CD4-positive, alpha-beta memory T cell (primary cell): Measurements from ENCODE around the gene RIPOR3. TPM values are rescaled to one million over a fixed set of nuclear protein-coding genes. Genes with fewer than 3 reads are reported as not detected.
"Not testable (repeated sequence)": the region's sequence is repeated elsewhere in the genome, so short reads cannot be mapped to it uniquely, and the experiment has no call there.

Experiments used
- CTCF ChIA-PET: fragments of 350-600 bp; sonication (Branson Sonifier 250); formaldehyde crosslinking; loops from one replicate; lab custom pipeline; 2021; ENCODE audit warnings: inconsistent platforms; ENCODE audit not compliant: partially characterized antibody; lab: Charles Lee
- POLR2A ChIA-PET: fragments of 350-600 bp; sonication (Branson Sonifier 250); formaldehyde crosslinking; loops from one replicate; lab custom pipeline; 2021; ENCODE audit not compliant: partially characterized antibody; lab: Charles Lee
- DNase-seq, 5 donors: peaks; one replicate each; pipeline versions ENCODE4 v3.0.0 to v3.0.0-alpha.2; 2020 to 2022; ENCODE audit warnings: mixed read lengths in 1 of 5
- H3K27ac ChIP-seq: one replicate; pipeline ENCODE4 v1.7.0; 2013; ENCODE audit warnings: low read depth, low read length
- H3K27me3 ChIP-seq: 2 replicates; pipeline ENCODE4 v1.7.0; 2013; ENCODE audit warnings: mild to moderate bottlenecking, low read length, moderate library complexity; ENCODE audit not compliant: insufficient read depth
- H3K36me3 ChIP-seq: 2 replicates; pipeline ENCODE4 v1.7.0; 2013; ENCODE audit warnings: mild to moderate bottlenecking, low read length, moderate library complexity; ENCODE audit not compliant: insufficient read depth
- H3K4me1 ChIP-seq: 2 replicates; pipeline ENCODE4 v1.7.0; 2013; ENCODE audit warnings: mild to moderate bottlenecking, low read length, moderate library complexity; ENCODE audit not compliant: insufficient read depth
- H3K4me3 ChIP-seq, 2 donors: one replicate each; pipeline ENCODE4 v1.7.0; 2013; ENCODE audit warnings: low read length in 2 of 2, mild to moderate bottlenecking in 1 of 2
- H3K9me3 ChIP-seq, 2 donors: one replicate each; pipeline ENCODE4 v1.7.0; 2013; ENCODE audit warnings: low read length in 2 of 2, control low read depth in 1 of 2; ENCODE audit not compliant: control insufficient read depth in 1 of 2
- H3K27ac Mint-ChIP-seq, 7 donors: one replicate each; pipeline ENCODE4 v1.8.0; 2020 to 2021; ENCODE audit warnings: mixed read lengths in 7 of 7, mild to moderate bottlenecking in 6 of 7, inconsistent platforms in 3 of 7, moderate library complexity in 3 of 7
- H3K27me3 Mint-ChIP-seq, 2 donors: one replicate each; pipeline ENCODE4 v1.8.0; 2020 to 2021; ENCODE audit warnings: mixed read lengths in 2 of 2
- H3K36me3 Mint-ChIP-seq, 2 donors: one replicate each; pipeline ENCODE4 v1.8.0; 2020 to 2021; ENCODE audit warnings: mixed read lengths in 2 of 2, inconsistent platforms in 1 of 2, mild to moderate bottlenecking in 1 of 2
- H3K4me1 Mint-ChIP-seq, 4 donors: one replicate each; pipeline ENCODE4 v1.8.0; 2020 to 2021; ENCODE audit warnings: mixed read lengths in 4 of 4, mild to moderate bottlenecking in 1 of 4
- H3K4me3 Mint-ChIP-seq, 8 donors: one replicate each; pipeline ENCODE4 v1.8.0; 2020 to 2021; ENCODE audit warnings: mixed read lengths in 8 of 8, mild to moderate bottlenecking in 7 of 8, moderate library complexity in 6 of 8, inconsistent platforms in 3 of 8
- H3K9me3 Mint-ChIP-seq, 8 donors: one replicate each; pipeline ENCODE4 v1.8.0; 2020 to 2021; ENCODE audit warnings: mixed read lengths in 8 of 8, mild to moderate bottlenecking in 5 of 8, inconsistent platforms in 3 of 8, moderate library complexity in 1 of 8
- intact Hi-C: fragments of 100-400 bp; cut with micrococcal nuclease; formaldehyde crosslinking; loops from one replicate; pipeline ENCODE4 v1.15.1; 2023
- polyA plus RNA-seq, 2 donors: library from polyadenylated mRNA; unstranded; fragments of 300-500 nt; fragmentation: Illumina TruSeq; gene quantifications; one replicate each; pipeline ENCODE4 v1.2.3, GENCODE V29; 2021
- total RNA-seq, 2 experiments: library from RNA; stranded (reverse); gene quantifications; one replicate each; pipeline ENCODE4 v1.2.3, GENCODE V29; 2021

RIPOR3 gene
- total and polyA plus RNA-seq, 4 experiments from 2014 or later = 0.49 to 1.3 TPM; not detected in 2

DNA sequence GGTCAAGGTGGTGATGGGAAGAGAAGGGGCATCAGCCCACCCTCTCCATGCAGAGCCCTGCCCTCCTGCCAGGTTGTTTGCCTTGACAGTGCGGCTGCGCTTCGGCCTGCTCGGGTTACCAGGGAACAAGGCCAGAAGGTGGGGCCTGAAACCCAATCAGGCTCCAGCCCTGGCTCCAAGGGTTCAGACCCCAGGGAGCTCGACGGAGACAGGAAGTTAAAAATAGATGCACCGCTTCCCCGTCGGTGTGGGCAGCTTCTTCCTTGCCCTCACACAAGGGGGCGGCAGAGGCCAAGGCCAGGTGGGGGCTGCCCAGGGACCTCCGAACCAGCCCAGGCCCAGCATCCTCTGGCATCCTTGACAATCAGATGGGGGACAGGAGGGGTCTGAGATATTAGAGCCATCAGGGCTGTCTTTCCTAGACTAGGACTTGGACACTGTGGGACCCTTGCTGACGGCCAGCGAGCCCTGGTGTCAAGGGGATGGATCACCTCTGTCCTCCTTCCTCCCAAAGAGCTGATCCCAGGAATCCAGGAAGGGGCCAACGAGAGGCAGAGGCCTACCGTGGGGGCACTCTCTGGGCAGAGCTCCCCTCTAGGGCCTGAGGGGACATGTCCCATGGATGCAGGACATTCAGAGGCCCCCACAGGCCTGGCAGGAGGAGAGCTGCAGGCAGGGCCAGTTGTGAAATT is 65.2 kb downstream of the RIPOR3 start:
- Mint-ChIP-seq H3K9me3 (peaks cover 0 to 6% (median 2%) of the 10 kb centered on the region in 8 donors), H3K27ac (no peak overlapping the region), H3K36me3 (no peaks in the 10 kb centered on the region), H3K27me3 (no peaks in the 10 kb centered on the region), H3K4me3 (no peak overlapping the region), H3K4me1 (no peaks in the 10 kb centered on the region)
- no peak overlapping the region for H3K4me3 ChIP-seq
- ChIA-PET POLR2A (no interaction called here), CTCF (interaction anchor here (1.0 kb wide), 1 partner anchor 123 kb away, joined by 3 read pairs; no protein-coding TSS in a partner anchor)
- no peaks in the 10 kb centered on the region for H3K4me1 ChIP-seq
- H3K36me3 ChIP-seq = no peaks in the 10 kb centered on the region
- intact Hi-C loops = no loop called here
- no peaks in the 10 kb centered on the region for H3K9me3 ChIP-seq
- no peak for DNase-seq
- no peak overlapping the region for H3K27ac ChIP-seq
- H3K27me3 ChIP-seq = no peaks in the 10 kb centered on the region

- Mint-ChIP-seq H3K9me3 (peaks cover 0 to 12% (median 5%) of the 10 kb centered on the region in 8 donors), H3K4me3 (no peak overlapping the region), H3K4me1 (no peaks in the 10 kb centered on the region), H3K27ac (no peak overlapping the region), H3K36me3 (no peaks in the 10 kb centered on the region), H3K27me3 (no peaks in the 10 kb centered on the region)
- intact Hi-C loops = no loop called here
- no peak overlapping the region for H3K4me3 ChIP-seq
- no peaks in the 10 kb centered on the region for H3K4me1 ChIP-seq
- no peaks in the 10 kb centered on the region for H3K27me3 ChIP-seq
- H3K27ac ChIP-seq = no peak overlapping the region
- no peaks in the 10 kb centered on the region for H3K36me3 ChIP-seq
- DNase-seq = no peak
- no peaks in the 10 kb centered on the region for H3K9me3 ChIP-seq
- POLR2A ChIA-PET = no interaction called here
- CTCF ChIA-PET = interaction anchor here (1.8 kb wide), 1 partner anchor 10 kb away, joined by 8 read pairs; no protein-coding TSS in a partner anchor
These were observed 66.9 kb downstream of the RIPOR3 start for GRCh38 chr20:50624351-50625016.

DNA sequence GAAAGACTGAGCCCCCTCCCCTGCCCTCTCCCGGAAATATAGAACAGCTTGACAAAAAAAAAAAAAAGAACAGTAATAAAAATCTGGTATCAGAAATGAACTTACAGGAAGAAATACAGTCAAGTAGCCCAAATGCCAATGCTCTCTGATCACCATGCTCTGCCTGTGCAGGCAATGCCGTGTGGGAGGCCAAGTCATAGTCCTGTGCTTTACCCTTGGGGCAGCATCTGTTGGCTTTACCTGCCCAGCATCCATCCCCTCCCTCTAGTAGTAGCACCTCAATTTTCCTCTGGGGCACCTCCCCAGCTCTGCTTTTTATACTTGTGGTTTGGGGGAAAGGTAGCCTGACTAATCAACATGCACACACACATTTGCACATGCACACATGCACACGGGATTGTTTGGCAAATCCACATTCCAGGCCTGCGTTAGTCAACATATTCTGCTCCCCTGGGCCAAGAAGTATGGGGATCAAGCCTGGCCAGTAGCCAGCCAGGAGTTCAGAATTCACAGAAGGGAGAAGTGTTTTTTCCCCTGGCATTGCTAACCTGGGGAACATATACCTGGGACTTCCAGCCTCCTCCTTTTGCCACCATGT is 70.2 kb downstream of the RIPOR3 start:
- no peak overlapping the region for H3K27ac Mint-ChIP-seq
- H3K9me3 Mint-ChIP-seq = peaks cover 0 to 12% (median 5%) of the 10 kb centered on the region in 8 donors
- H3K4me1 Mint-ChIP-seq = no peaks in the 10 kb centered on the region
- H3K36me3 ChIP-seq = no peaks in the 10 kb centered on the region
- no peaks in the 10 kb centered on the region for H3K36me3 Mint-ChIP-seq
- intact Hi-C loops = no loop called here
- H3K4me3 ChIP-seq = no peak overlapping the region
- no peaks in the 10 kb centered on the region for H3K27me3 Mint-ChIP-seq
- H3K4me1 ChIP-seq = no peaks in the 10 kb centered on the region
- H3K27ac ChIP-seq = no peak overlapping the region
- no peaks in the 10 kb centered on the region for H3K27me3 ChIP-seq
- no peak for DNase-seq
- no peaks in the 10 kb centered on the region for H3K9me3 ChIP-seq
- CTCF ChIA-PET = no interaction called here
- H3K4me3 Mint-ChIP-seq = no peak overlapping the region
- POLR2A ChIA-PET = no interaction called here

DNA sequence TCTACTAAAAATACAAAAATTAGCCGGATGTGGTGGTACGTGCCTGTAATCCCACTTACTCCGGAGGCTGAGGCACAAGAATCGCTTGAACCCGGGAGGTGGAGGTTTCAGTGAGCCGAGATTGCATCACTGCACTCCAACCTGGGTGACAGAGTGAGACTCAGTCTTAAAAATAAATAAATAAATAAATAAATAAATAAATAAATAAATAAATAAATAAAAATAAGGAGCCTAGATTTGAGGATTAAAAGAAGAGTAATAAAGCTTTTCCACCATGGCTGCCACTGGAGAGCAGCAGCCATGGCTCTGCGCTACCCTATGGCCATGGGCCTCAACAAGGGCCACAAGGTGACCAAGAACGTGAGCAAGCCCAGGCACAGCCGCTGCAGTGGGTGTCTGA is 70.9 kb downstream of the RIPOR3 start:
- H3K27ac ChIP-seq, H3K27ac Mint-ChIP-seq, H3K9me3 ChIP-seq, H3K4me1 Mint-ChIP-seq, CTCF ChIA-PET, intact Hi-C loops, H3K4me1 ChIP-seq, POLR2A ChIA-PET, DNase-seq, H3K27me3 ChIP-seq, H3K36me3 Mint-ChIP-seq, H3K4me3 ChIP-seq, H3K27me3 Mint-ChIP-seq, H3K4me3 Mint-ChIP-seq, H3K36me3 ChIP-seq: not testable (repeated sequence)
- peaks cover 0 to 12% (median 5%) of the 10 kb centered on the region in 8 donors for H3K9me3 Mint-ChIP-seq

GRCh38 chr20:50618537-50618936 is 72.8 kb downstream of the RIPOR3 start:
- Mint-ChIP-seq H3K27ac (peak overlapping the region in 2 of 7 donors; percentile 7 to 64), H3K36me3 (no peaks in the 10 kb centered on the region), H3K4me1 (no peaks in the 10 kb centered on the region), H3K27me3 (no peaks in the 10 kb centered on the region), H3K9me3 (peaks cover 0 to 12% (median 5%) of the 10 kb centered on the region in 8 donors), H3K4me3 (no peak overlapping the region)
- Histone ChIP-seq H3K36me3 (no peaks in the 10 kb centered on the region), H3K9me3 (no peaks in the 10 kb centered on the region), H3K4me1 (no peaks in the 10 kb centered on the region), H3K27ac (no peak overlapping the region), H3K4me3 (no peak overlapping the region), H3K27me3 (no peaks in the 10 kb centered on the region)
- ChIA-PET POLR2A (no interaction called here), CTCF (no interaction called here)
- DNase-seq = no peak
- intact Hi-C loops = no loop called here

DNA sequence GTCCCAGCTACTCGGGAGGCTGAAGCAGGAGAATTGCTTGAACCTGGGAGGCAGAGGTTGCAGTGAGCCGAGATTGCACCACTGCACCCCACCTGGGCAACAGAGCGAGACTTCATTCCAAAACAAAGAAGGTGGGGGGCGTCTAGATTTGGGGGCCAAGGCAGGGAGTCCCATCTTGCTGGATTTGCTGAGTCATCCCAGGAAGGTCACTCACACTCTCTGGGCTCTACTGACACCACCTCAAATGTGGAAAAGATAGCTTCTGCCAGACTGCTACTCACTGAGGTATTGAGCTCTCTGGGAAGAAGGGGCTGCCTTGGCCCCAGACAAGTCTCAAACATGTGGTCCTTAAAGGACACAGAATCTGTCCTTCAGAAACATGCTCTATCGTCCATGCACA is 74.3 kb downstream of the RIPOR3 start:
- H3K4me3 Mint-ChIP-seq = no peak overlapping the region
- Histone ChIP-seq H3K4me3 (no peak overlapping the region), H3K27ac (no peak overlapping the region), H3K27me3 (no peaks in the 10 kb centered on the region), H3K9me3 (no peaks in the 10 kb centered on the region), H3K4me1 (no peaks in the 10 kb centered on the region), H3K36me3 (no peaks in the 10 kb centered on the region)
- H3K9me3 Mint-ChIP-seq = peaks cover 0 to 12% (median 5%) of the 10 kb centered on the region in 8 donors
- H3K27me3 Mint-ChIP-seq = no peaks in the 10 kb centered on the region
- H3K27ac Mint-ChIP-seq = no peak overlapping the region
- POLR2A ChIA-PET = no interaction called here
- no peaks in the 10 kb centered on the region for H3K4me1 Mint-ChIP-seq
- DNase-seq = no peak
- CTCF ChIA-PET = interaction anchor here (1.5 kb wide), 1 partner anchor 28 kb away, joined by 3 read pairs; no protein-coding TSS in a partner anchor
- H3K36me3 Mint-ChIP-seq = no peaks in the 10 kb centered on the region
- intact Hi-C loops = no loop called here

DNA sequence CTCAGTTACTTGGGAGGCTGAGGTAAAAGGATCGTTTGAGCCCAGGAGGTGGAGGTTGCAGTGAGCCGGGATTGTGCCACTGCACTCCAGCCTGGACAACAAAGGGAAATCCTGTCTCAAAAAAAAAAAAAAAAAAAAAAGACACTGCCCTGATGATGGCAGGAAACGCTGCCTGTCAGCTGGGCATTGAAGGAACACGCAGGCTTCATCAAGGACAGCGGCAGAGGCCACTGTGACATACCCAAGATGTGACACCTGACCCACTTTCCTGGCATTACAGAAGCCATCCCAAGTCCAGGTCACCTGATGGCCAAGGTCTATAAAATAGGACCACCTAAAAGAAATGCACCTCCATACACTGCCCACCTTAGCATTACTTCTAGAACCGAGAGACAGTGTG is 75.9 kb downstream of the RIPOR3 start:
- H3K27me3 ChIP-seq = no peaks in the 10 kb centered on the region
- Mint-ChIP-seq H3K36me3 (no peaks in the 10 kb centered on the region), H3K4me1 (no peaks in the 10 kb centered on the region), H3K4me3 (no peak overlapping the region), H3K27me3 (peaks cover 0 to under 1% of the 10 kb centered on the region in 2 donors), H3K9me3 (no peaks in the 10 kb centered on the region), H3K27ac (no peak overlapping the region)
- no peaks in the 10 kb centered on the region for H3K9me3 ChIP-seq
- CTCF ChIA-PET = no interaction called here
- no peaks in the 10 kb centered on the region for H3K4me1 ChIP-seq
- no peak for DNase-seq
- POLR2A ChIA-PET = no interaction called here
- no peak overlapping the region for H3K4me3 ChIP-seq
- H3K27ac ChIP-seq = no peak overlapping the region
- intact Hi-C loops = no loop called here
- H3K36me3 ChIP-seq = no peaks in the 10 kb centered on the region
